ENCODE measurements around the gene MCM6.

Gene MCM6

DNA sequence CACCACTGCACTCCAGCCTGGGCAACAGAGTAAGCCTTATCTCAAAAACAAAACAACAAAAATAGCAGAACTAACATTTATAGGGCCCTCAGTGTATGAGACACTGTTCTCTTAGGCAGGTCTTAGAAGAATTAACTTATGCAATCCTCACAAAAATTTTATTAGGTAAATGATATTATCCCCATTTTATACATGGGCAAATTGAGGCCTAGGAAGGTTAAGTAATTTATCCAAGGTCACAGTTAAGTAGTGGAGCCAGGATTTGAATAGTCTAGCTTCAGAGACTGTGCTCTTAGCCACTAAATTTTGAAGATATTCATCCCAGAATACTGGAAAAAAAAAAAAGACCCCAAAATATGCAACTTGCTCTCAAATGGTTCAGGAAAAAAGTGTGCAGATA lies 22.8 kb downstream of the MCM6 start:
- no peak overlapping the region for H3K27ac ChIP-seq
- TF ChIP-seq, protein P1, sequence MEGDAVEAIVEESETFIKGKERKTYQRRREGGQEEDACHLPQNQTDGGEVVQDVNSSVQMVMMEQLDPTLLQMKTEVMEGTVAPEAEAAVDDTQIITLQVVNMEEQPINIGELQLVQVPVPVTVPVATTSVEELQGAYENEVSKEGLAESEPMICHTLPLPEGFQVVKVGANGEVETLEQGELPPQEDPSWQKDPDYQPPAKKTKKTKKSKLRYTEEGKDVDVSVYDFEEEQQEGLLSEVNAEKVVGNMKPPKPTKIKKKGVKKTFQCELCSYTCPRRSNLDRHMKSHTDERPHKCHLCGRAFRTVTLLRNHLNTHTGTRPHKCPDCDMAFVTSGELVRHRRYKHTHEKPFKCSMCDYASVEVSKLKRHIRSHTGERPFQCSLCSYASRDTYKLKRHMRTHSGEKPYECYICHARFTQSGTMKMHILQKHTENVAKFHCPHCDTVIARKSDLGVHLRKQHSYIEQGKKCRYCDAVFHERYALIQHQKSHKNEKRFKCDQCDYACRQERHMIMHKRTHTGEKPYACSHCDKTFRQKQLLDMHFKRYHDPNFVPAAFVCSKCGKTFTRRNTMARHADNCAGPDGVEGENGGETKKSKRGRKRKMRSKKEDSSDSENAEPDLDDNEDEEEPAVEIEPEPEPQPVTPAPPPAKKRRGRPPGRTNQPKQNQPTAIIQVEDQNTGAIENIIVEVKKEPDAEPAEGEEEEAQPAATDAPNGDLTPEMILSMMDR (IDR thresholded peaks at IDR 0.05) = no peak
- no peak for TF ChIP-seq ZFX (IDR thresholded peaks at IDR 0.05; ENCODE audit: borderline replicate concordance)

DNA sequence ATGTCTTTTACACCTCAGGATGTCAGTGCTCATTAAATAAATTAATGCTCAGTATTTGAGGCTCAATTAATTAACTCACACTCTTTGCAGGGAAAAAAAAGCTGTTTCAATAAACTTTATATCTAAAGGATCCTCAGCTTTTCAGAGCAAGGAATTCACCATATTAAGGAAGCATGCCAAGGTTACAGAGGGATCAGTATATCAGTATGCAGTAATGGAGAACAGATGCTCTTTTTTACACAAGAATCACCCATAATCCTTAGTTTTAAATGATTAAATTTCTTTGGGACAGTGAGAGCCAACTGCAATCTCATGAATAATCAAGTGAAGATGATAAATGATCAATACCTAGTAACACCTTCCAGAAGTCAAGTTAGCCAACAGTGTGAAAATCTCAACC lies 24.4 kb downstream of the MCM6 start:
- H3K27ac ChIP-seq = no peak overlapping the region
- no peak for TF ChIP-seq ZFX (IDR thresholded peaks at IDR 0.05; ENCODE audit: borderline replicate concordance)
- TF ChIP-seq, protein P1 (IDR thresholded peaks at IDR 0.05) = no peak

DNA sequence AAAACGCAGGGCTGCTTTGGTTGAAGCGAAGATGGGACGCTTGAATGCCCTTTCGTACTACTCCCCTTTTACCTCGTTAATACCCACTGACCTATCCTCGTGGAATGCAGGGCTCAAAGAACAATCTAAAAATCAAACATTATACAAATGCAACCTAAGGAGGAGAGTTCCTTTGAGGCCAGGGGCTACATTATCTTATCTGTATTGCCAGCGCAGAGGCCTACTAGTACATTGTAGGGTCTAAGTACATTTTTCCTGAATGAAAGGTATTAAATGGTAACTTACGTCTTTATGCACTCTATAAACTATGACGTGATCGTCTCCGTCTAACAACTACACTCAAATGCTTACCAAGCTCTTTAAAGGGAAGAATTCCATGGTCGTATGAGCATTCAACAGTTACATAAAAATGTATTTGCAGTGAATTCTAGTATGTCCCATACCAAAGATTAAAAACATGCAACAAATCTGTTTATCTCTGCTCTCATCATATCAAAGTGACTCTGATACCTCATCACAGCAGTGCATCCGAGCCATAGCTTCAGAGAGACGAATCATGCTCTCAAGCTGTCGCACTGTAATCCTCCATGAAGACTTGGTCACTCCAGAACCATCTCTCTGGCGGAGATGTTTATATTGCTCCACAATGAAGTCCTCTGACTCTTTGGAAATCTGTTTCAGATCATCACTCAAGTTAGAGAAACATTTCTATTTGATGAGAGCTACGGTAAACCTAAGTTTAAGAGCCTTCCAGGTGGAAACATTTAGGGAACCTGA lies 25.2 kb downstream of the MCM6 start:
- no peak for TF ChIP-seq ZFX (IDR thresholded peaks at IDR 0.05; ENCODE audit: borderline replicate concordance)
- TF ChIP-seq, protein P1 (IDR thresholded peaks at IDR 0.05) = no peak
- H3K27ac ChIP-seq = no peak overlapping the region

DNA sequence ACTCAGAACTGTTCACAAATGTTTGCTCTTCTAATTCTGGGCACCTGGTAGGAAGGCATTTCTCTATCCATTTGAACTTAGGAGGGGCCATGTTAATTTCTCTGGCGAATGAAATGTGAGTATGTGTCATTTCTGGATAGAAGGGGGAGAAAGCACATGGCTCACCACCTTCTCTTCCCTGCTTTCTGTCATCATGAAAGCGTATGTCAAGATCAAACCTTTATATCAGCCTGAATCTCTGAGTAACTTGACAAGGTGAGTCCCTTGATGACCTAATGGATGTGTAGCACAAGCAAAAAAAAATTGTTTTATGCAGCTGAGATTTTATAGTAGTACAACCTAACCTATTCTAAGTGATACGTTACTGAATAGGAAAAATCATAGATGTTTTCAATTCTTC lies 27.2 kb downstream of the MCM6 start:
- H3K27ac ChIP-seq = no peak overlapping the region
- TF ChIP-seq ZFX (IDR thresholded peaks at IDR 0.05; ENCODE audit: borderline replicate concordance) = no peak
- TF ChIP-seq, protein P1 (IDR thresholded peaks at IDR 0.05) = no peak

DNA sequence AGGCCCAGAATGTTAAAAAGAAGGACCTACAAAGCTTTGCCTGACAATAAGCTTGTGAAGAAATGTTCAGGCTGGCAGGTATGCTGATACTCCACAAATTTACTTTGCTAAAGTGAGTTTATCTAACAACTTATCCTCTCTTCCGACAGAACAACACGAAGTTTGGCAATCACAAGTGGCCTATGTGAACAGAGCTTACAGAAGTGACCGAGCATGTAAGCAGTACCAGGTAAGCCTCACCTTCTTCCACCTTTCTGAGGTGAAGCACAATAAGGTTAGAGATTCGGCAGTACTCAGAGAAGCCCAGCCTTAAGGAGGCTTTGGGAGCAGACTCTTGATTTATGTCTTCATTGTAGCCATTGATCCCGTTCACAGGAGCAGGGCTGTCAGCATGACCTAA lies 30.2 kb downstream of the MCM6 start:
- TF ChIP-seq, protein P1 (IDR thresholded peaks at IDR 0.05) = no peak
- no peak for TF ChIP-seq ZFX (IDR thresholded peaks at IDR 0.05; ENCODE audit: borderline replicate concordance)
- no peak overlapping the region for H3K27ac ChIP-seq

DNA sequence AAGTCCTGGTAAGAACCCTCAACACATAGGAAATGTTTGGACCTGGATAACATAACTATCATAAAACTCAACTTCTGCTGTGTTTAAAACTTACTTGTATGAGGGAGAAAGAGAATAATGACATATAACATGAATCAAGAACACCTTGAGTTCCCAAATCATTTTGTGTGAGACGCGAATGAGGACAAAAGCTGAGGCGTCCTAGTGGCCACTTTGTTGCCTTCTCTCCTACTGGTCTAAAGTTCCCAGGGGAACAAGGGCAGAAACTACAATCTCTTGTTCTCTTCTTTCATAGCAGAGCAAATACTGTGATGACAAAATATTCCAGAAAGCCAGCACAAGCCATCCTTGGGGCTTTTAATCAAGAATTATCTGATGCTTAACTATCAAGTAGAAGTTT lies 31.0 kb downstream of the MCM6 start:
- TF ChIP-seq, protein P1 (IDR thresholded peaks at IDR 0.05) = no peak
- no peak for TF ChIP-seq ZFX (IDR thresholded peaks at IDR 0.05; ENCODE audit: borderline replicate concordance)
- no peak overlapping the region for H3K27ac ChIP-seq

DNA sequence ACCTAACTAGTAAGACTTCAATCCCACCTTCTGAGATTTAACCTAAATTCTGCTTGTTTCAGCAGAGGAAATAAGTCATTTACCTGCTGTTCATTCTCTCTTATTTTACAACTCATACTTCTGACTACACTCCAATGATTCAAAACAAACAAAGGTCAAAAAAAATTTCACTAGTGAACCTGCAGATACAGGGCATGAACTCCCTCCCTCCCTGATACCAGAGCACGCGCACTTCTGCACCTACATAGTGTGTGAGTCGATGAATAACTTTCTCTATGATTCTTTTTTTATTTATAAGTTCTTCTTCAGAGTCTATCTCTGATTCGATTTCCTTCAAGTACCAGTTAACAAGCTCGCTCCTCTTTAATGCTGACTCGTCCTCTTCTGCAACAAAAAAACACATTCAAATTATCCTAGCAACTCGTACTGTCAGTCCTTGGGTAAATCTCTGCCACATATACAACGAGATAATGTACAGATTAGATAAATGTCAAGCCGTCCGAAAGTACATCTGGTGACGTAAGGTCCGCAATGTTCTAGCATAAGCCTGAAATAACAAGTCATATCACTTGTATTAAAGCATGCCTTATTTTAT lies 31.8 kb downstream of the MCM6 start:
- no peak for TF ChIP-seq ZFX (IDR thresholded peaks at IDR 0.05; ENCODE audit: borderline replicate concordance)
- TF ChIP-seq, protein P1 (IDR thresholded peaks at IDR 0.05) = no peak
- no peak overlapping the region for H3K27ac ChIP-seq

Measured in 22Rv1 (cell line).